Naive thymus-derived CD4-positive, alpha-beta T cell (primary cell): Measurements from ENCODE around the gene VAV3. TPM values are rescaled to one million over a fixed set of nuclear protein-coding genes. Genes with fewer than 3 reads are reported as not detected.
"Not testable (repeated sequence)": the region's sequence is repeated elsewhere in the genome, so short reads cannot be mapped to it uniquely, and the experiment has no call there.

ENCODE experiments used
- ATAC-seq: fragments of 150-1000 bp; cut with Tn5 transposase; 2 replicates; pipeline ENCODE4 v1.10.0; 2021; ENCODE audit warnings: mild to moderate bottlenecking, moderate library complexity
- CTCF ChIA-PET: fragments of 350-600 bp; sonication (Branson Sonifier 250); formaldehyde crosslinking; loops from one replicate; lab custom pipeline; 2021; ENCODE audit warnings: antibody characterized with exemption; lab: Charles Lee
- POLR2A ChIA-PET: fragments of 350-600 bp; sonication (Branson Sonifier 250); formaldehyde crosslinking; loops from one replicate; lab custom pipeline; 2021; ENCODE audit warnings: antibody characterized with exemption, inconsistent platforms; lab: Charles Lee
- DNase-seq, 9 donors: peaks; one replicate each; pipeline versions ENCODE4 v3.0.0 to v3.0.0-alpha.2; 2020 to 2022; ENCODE audit warnings: mixed read lengths in 1 of 9
- H3K27ac ChIP-seq: one replicate; pipeline ENCODE4 v1.7.0; 2013; ENCODE audit warnings: mild to moderate bottlenecking, low read depth, low read length, moderate library complexity
- H3K27me3 ChIP-seq, 2 donors: one replicate each; pipeline ENCODE4 v1.7.0; 2013; ENCODE audit warnings: low read length in 2 of 2, mild to moderate bottlenecking in 2 of 2, moderate library complexity in 2 of 2; ENCODE audit not compliant: control insufficient read depth in 2 of 2, insufficient read depth in 2 of 2
- H3K36me3 ChIP-seq, 3 experiments: 1 replicate in 2 of 3; 2 replicates in 1 of 3; pipeline ENCODE4 v1.7.0; 2013; ENCODE audit warnings: low read length in 3 of 3, mild to moderate bottlenecking in 3 of 3, moderate library complexity in 1 of 3; ENCODE audit not compliant: insufficient read depth in 3 of 3, control insufficient read depth in 2 of 3
- H3K4me1 ChIP-seq, 2 donors: one replicate each; pipeline ENCODE4 v1.7.0; 2013; ENCODE audit warnings: low read length in 2 of 2, mild to moderate bottlenecking in 2 of 2, moderate library complexity in 1 of 2; ENCODE audit not compliant: control insufficient read depth in 2 of 2, insufficient read depth in 2 of 2
- H3K4me3 ChIP-seq: 2 replicates; pipeline ENCODE4 v1.7.0; 2013; ENCODE audit warnings: mild to moderate bottlenecking, low read length
- H3K9me3 ChIP-seq, 3 experiments: 1 replicate in 2 of 3; 2 replicates in 1 of 3; pipeline ENCODE4 v1.7.0; 2013; ENCODE audit warnings: low read length in 3 of 3; ENCODE audit not compliant: control insufficient read depth in 2 of 3
- H3K27ac Mint-ChIP-seq, 9 donors: one replicate each; pipeline ENCODE4 v1.8.0; 2020 to 2022; ENCODE audit warnings: mixed read lengths in 9 of 9, mild to moderate bottlenecking in 8 of 9, moderate library complexity in 5 of 9, inconsistent platforms in 2 of 9
- H3K27me3 Mint-ChIP-seq, 5 donors: one replicate each; pipeline ENCODE4 v1.8.0; 2021 to 2022; ENCODE audit warnings: mixed read lengths in 5 of 5, mild to moderate bottlenecking in 1 of 5
- H3K36me3 Mint-ChIP-seq, 5 donors: one replicate each; pipeline ENCODE4 v1.8.0; 2020 to 2022; ENCODE audit warnings: mixed read lengths in 5 of 5, mild to moderate bottlenecking in 3 of 5, inconsistent platforms in 1 of 5
- H3K4me1 Mint-ChIP-seq, 7 donors: one replicate each; pipeline ENCODE4 v1.8.0; 2020 to 2022; ENCODE audit warnings: mixed read lengths in 7 of 7, mild to moderate bottlenecking in 3 of 7, inconsistent platforms in 1 of 7
- H3K4me3 Mint-ChIP-seq, 10 donors: one replicate each; pipeline ENCODE4 v1.8.0; 2020 to 2022; ENCODE audit warnings: mild to moderate bottlenecking in 10 of 10, mixed read lengths in 10 of 10, moderate library complexity in 6 of 10, inconsistent platforms in 2 of 10
- H3K9me3 Mint-ChIP-seq, 11 donors: one replicate each; pipeline ENCODE4 v1.8.0; 2020 to 2022; ENCODE audit warnings: mixed read lengths in 11 of 11, mild to moderate bottlenecking in 4 of 11, inconsistent platforms in 1 of 11, moderate library complexity in 1 of 11
- intact Hi-C, 2 donors: fragments of 100-400 bp; cut with micrococcal nuclease; formaldehyde crosslinking; loops; one replicate each; pipeline ENCODE4 v1.15.1; 2023
- polyA plus RNA-seq, 2 donors: library from polyadenylated mRNA; unstranded; fragments of 300-500 nt; fragmentation: Illumina TruSeq; gene quantifications; one replicate each; pipeline ENCODE4 v1.2.3, GENCODE V29; 2021
- total RNA-seq, 6 experiments: library from RNA in 5 of 6; stranded (reverse) in 5 of 6; gene quantifications; 1 replicate in 5 of 6; 2 replicates in 1 of 6; pipeline ENCODE4 v1.2.3 and lab custom pipeline; 2021 to 2026

Gene VAV3
- total and polyA plus RNA-seq, 7 experiments from 2014 or later: 1.3 to 23.2 (median 2.7) TPM

DNA sequence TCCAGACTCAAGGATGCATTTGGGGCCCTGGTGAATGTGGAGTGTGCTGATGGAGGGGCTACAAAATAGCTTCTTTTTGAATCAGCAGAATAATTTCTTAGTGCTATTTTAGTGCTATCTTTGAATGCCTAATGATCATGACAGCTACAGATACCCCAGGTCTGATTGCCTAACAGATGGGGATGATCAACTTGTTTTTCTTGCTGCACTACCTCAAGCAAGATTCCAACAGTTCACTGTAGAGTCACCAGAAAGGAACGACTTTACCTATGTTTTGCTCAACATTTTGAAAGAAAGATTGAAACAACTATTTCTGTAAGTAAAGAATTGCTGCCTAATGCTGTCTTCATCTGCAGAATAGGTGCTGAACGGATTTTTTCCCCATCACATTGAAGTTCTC is 42.6 kb upstream of the VAV3 start:
- H3K27ac ChIP-seq: no peak overlapping the region
- Mint-ChIP-seq H3K36me3 (no peaks in the 10 kb centered on the region), H3K9me3 (peaks cover 0 to 3% (median 0%) of the 10 kb centered on the region in 11 donors), H3K4me1 (peaks cover 0 to 10% (median 0%) of the 10 kb centered on the region in 7 donors), H3K27me3 (no peaks in the 10 kb centered on the region), H3K4me3 (no peak overlapping the region), H3K27ac (no peak overlapping the region)
- no peak overlapping the region for H3K4me3 ChIP-seq
- no peaks in the 10 kb centered on the region for H3K9me3 ChIP-seq
- DNase-seq: no peak
- H3K27me3 ChIP-seq: no peaks in the 10 kb centered on the region
- H3K36me3 ChIP-seq: no peaks in the 10 kb centered on the region
- ChIA-PET POLR2A (no interaction called here), CTCF (no interaction called here)
- H3K4me1 ChIP-seq: no peaks in the 10 kb centered on the region
- no peak for ATAC-seq
- intact Hi-C loops: no loop called here

DNA sequence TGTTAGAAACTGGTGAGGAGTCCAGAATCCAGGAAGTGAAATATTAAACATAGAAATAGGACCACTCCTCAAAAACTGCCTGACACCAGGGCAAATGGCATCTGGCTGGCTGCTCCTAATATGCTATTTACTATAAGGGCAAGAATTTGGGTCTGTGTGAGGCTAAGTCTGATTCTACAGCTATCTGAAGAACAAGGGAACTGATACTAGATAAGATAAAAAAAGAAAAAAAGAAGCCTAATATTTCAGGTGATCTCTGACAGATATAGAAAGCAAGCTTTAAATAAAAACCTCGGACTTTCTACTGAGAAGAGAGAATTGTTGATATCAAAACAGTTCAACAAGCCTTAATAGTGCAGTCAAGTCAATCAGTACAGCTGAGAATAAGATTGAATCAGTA is 42.1 kb upstream of the VAV3 start:
- Mint-ChIP-seq H3K27ac (no peak overlapping the region), H3K9me3 (peaks cover 0 to 3% (median 0%) of the 10 kb centered on the region in 11 donors), H3K36me3 (no peaks in the 10 kb centered on the region), H3K27me3 (no peaks in the 10 kb centered on the region), H3K4me3 (no peak overlapping the region), H3K4me1 (peaks cover 0 to 10% (median 0%) of the 10 kb centered on the region in 7 donors)
- Histone ChIP-seq H3K27ac (no peak overlapping the region), H3K9me3 (no peaks in the 10 kb centered on the region), H3K4me3 (no peak overlapping the region), H3K27me3 (no peaks in the 10 kb centered on the region), H3K36me3 (no peaks in the 10 kb centered on the region), H3K4me1 (no peaks in the 10 kb centered on the region)
- CTCF ChIA-PET: no interaction called here
- intact Hi-C loops: no loop called here
- no peak for DNase-seq
- ATAC-seq: no peak
- POLR2A ChIA-PET: no interaction called here

DNA sequence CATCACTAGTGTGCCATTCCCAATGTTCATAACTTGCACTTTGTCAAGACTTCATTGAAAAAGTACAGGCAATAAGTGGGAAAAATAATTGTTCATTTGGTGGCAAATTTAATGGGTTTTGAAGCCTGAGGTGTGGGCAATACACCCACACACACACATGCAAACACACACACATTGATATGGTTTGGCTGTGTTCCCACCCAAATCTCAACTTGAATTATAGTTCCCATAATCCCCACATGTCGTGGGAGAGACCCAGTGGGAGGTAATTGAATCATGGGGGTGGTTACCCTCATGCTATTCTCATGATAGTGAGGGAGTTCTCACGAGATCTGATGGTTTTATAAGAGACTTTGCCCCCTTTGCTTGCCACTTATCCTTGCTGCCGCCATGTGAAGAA is 39.9 kb upstream of the VAV3 start:
- H3K4me1 ChIP-seq, H3K27me3 ChIP-seq, H3K36me3 Mint-ChIP-seq, ATAC-seq, H3K27me3 Mint-ChIP-seq, H3K4me1 Mint-ChIP-seq, H3K4me3 ChIP-seq, DNase-seq, POLR2A ChIA-PET, H3K27ac ChIP-seq, intact Hi-C loops, H3K4me3 Mint-ChIP-seq, H3K9me3 ChIP-seq, H3K27ac Mint-ChIP-seq, CTCF ChIA-PET, H3K9me3 Mint-ChIP-seq, H3K36me3 ChIP-seq: not testable (repeated sequence)

DNA sequence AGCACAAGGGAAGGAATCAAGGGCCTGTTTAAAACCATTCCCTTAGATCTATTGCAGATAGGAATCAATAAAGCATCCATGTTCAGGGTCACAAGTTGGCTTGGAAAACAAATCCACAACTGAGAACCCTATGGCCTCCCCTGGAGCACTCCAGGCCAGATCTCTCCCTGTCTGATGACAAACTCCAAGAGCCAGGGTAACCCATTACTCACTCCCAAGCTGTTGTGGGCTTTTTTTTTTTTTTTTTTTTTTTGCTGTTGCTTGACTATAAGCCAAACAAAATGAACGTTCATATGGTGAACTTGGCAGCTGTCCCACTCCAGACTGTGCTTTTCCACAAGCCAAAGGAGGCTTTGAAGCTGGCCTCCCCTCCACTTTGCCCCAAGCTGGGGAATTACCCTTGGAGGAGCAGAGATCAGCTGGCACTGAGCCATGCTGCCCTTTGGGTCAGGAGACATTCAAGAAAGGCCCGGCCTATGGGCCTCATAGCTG is 35.7 kb upstream of the VAV3 start:
- Histone ChIP-seq H3K27me3 (no peaks in the 10 kb centered on the region), H3K4me1 (no peaks in the 10 kb centered on the region), H3K9me3 (no peaks in the 10 kb centered on the region), H3K4me3 (no peak overlapping the region), H3K27ac (no peak overlapping the region), H3K36me3 (no peaks in the 10 kb centered on the region)
- DNase-seq (no peak), ATAC-seq (no peak)
- Mint-ChIP-seq H3K36me3 (no peaks in the 10 kb centered on the region), H3K4me1 (no peaks in the 10 kb centered on the region), H3K4me3 (no peak overlapping the region), H3K27ac (peak overlapping the region in 1 of 9 donors; percentile 28), H3K9me3 (peaks cover 0 to 3% (median 0%) of the 10 kb centered on the region in 11 donors), H3K27me3 (no peaks in the 10 kb centered on the region)
- CTCF ChIA-PET: no interaction called here
- POLR2A ChIA-PET: no interaction called here
- intact Hi-C loops: no loop called here

DNA sequence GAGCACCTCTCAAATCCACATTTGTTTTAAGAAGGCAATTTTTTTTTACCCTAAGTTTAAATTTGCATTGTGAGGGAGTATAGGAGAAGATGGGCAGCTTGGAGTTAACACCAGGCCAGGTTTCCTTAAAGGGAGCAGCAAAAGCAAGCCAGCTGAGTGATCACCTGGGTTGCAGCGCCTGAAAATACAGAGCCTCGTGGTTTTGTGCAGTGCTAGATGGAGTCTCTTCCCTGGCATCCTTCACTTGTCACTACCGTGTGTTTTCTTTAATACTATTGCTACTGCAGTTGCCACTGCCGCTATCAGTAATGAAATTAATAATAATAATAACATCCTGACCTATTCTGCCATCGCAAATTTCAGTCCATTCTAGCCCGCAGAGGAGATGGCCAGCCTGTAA is 35.2 kb upstream of the VAV3 start:
- Mint-ChIP-seq H3K27me3 (peaks cover 0 to 2% (median 0%) of the 10 kb centered on the region in 5 donors), H3K36me3 (no peaks in the 10 kb centered on the region), H3K4me1 (no peaks in the 10 kb centered on the region), H3K27ac (peak overlapping the region in 1 of 9 donors; percentile 28), H3K4me3 (no peak overlapping the region), H3K9me3 (peaks cover 0 to under 1% (median 0%) of the 10 kb centered on the region in 11 donors)
- H3K4me1 ChIP-seq: no peaks in the 10 kb centered on the region
- no peaks in the 10 kb centered on the region for H3K27me3 ChIP-seq
- no peak overlapping the region for H3K4me3 ChIP-seq
- ATAC-seq (no peak), DNase-seq (no peak)
- H3K9me3 ChIP-seq: no peaks in the 10 kb centered on the region
- ChIA-PET CTCF (no interaction called here), POLR2A (no interaction called here)
- H3K27ac ChIP-seq: no peak overlapping the region
- no peaks in the 10 kb centered on the region for H3K36me3 ChIP-seq
- intact Hi-C loops: no loop called here

DNA sequence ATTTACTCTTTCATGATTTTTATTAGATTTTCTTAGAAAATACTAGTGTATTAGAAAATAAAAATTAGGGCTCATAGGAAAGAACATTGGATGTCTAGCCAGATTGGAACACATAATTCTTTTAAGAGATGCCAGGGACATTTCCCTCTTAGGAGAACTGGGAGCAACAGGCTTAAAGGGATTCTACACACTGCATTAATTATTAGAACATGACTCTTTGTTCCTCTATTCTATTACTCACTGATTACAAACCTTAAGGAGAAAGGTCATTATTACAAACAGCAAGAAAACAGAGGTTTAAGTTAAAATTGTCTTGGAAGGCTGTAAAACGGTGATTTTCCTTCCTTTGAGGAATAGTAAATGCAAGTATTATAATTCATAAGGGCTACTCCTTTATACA is 32.9 kb upstream of the VAV3 start:
- Mint-ChIP-seq H3K9me3 (no peaks in the 10 kb centered on the region), H3K4me3 (no peak overlapping the region), H3K27ac (no peak overlapping the region), H3K36me3 (no peaks in the 10 kb centered on the region), H3K4me1 (no peaks in the 10 kb centered on the region), H3K27me3 (peaks cover 0 to 5% (median 0%) of the 10 kb centered on the region in 5 donors)
- Histone ChIP-seq H3K27me3 (no peaks in the 10 kb centered on the region), H3K4me3 (no peak overlapping the region), H3K4me1 (no peaks in the 10 kb centered on the region), H3K27ac (no peak overlapping the region), H3K9me3 (no peaks in the 10 kb centered on the region), H3K36me3 (no peaks in the 10 kb centered on the region)
- intact Hi-C loops: no loop called here
- ATAC-seq (no peak), DNase-seq (no peak)
- ChIA-PET CTCF (no interaction called here), POLR2A (no interaction called here)

DNA sequence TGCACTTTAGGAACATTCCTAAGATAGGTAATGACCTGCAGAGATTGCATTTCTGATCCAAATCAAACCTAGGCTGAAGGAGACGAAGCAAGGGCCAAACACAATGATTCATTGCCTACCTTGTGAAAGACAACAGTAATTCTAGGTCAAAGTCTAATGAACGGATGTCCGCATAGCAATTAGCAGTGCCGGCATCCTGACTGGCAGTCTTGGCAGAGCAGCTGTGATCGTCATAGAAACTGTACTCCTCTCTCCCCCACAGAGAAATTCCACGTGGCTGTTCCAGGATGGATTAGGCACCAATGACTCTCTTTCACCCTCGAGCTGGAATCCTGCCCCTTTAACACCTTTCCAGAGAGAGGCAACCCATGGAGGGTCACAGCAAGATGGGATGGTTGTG is 28.9 kb upstream of the VAV3 start:
- no peaks in the 10 kb centered on the region for H3K27me3 ChIP-seq
- no peaks in the 10 kb centered on the region for H3K36me3 Mint-ChIP-seq
- DNase-seq (no peak), ATAC-seq (no peak)
- ChIA-PET POLR2A (no interaction called here), CTCF (no interaction called here)
- intact Hi-C loops: no loop called here
- no peaks in the 10 kb centered on the region for H3K4me1 ChIP-seq
- H3K27ac ChIP-seq: no peak overlapping the region
- no peak overlapping the region for H3K4me3 Mint-ChIP-seq
- no peak overlapping the region for H3K27ac Mint-ChIP-seq
- H3K27me3 Mint-ChIP-seq: peaks cover 0 to 5% (median 0%) of the 10 kb centered on the region in 5 donors
- no peaks in the 10 kb centered on the region for H3K4me1 Mint-ChIP-seq
- no peaks in the 10 kb centered on the region for H3K36me3 ChIP-seq
- no peak overlapping the region for H3K4me3 ChIP-seq
- H3K9me3 ChIP-seq: no peaks in the 10 kb centered on the region
- no peaks in the 10 kb centered on the region for H3K9me3 Mint-ChIP-seq
